ENCODE results near the gene CACNA2D3. TPM values are rescaled to one million over a fixed set of nuclear protein-coding genes. Genes with fewer than 3 reads are reported as not detected.

The CACNA2D3 gene
- total RNA-seq, 1 donor from 2014 or later: 0.70 TPM

- H3K27me3 ChIP-seq (ENCODE audit: insufficient read depth, low read length): no peaks in the 10 kb centered on the region
- TF ChIP-seq EZH2 (IDR thresholded peaks at IDR 0.05; ENCODE audit: insufficient read depth, low read length) (no peak), CTCF (IDR thresholded peaks at IDR 0.05; ENCODE audit: insufficient read depth, low read depth, low read length) (no peak)
- no peaks in the 10 kb centered on the region for H3K79me2 ChIP-seq (ENCODE audit: insufficient read depth, low read length)
- Mint-ChIP-seq H3K4me1 (ENCODE audit: low read depth, unreplicated experiment) (no peaks in the 10 kb centered on the region), H3K36me3 (ENCODE audit: low read depth, unreplicated experiment) (no peaks in the 10 kb centered on the region), H3K27me3 (ENCODE audit: low read depth, unreplicated experiment) (peaks cover 7% of the 10 kb centered on the region), H3K9me3 (ENCODE audit: unreplicated experiment) (peaks cover 4% of the 10 kb centered on the region), H3K27ac (ENCODE audit: unreplicated experiment) (no peak overlapping the region), H3K4me3 (ENCODE audit: unreplicated experiment) (no peak overlapping the region)
- H3K9me3 ChIP-seq (ENCODE audit: insufficient read depth, low read depth, low read length): no peaks in the 10 kb centered on the region
- no peak overlapping the region for H3K9ac ChIP-seq (ENCODE audit: low read length)
- no peak overlapping the region for H3K4me2 ChIP-seq (ENCODE audit: low read length)
- H3K4me3 ChIP-seq (ENCODE audit: insufficient read depth, low read depth, low read length): no peak overlapping the region
- H4K20me1 ChIP-seq (ENCODE audit: insufficient read depth, low read length): no peaks in the 10 kb centered on the region
- DNase-seq (ENCODE audit: low read depth) (no peak), FAIRE-seq (no peak)
- no peak overlapping the region for H3K27ac ChIP-seq (ENCODE audit: low read depth, low read length)
- no peaks in the 10 kb centered on the region for H3K36me3 ChIP-seq (ENCODE audit: insufficient read depth, low read length)
- H2AFZ ChIP-seq (ENCODE audit: low read depth, low read length): no peak overlapping the region
- no peaks in the 10 kb centered on the region for H3K4me1 ChIP-seq (ENCODE audit: insufficient read depth, low read length)
These were observed 541.2 kb downstream of the CACNA2D3 start for GRCh38 chr3:54663501-54664011.

- Mint-ChIP-seq H3K27me3 (ENCODE audit: low read depth, unreplicated experiment) (peaks cover 7% of the 10 kb centered on the region), H3K4me3 (ENCODE audit: unreplicated experiment) (no peak overlapping the region), H3K27ac (ENCODE audit: unreplicated experiment) (no peak overlapping the region), H3K4me1 (ENCODE audit: low read depth, unreplicated experiment) (no peaks in the 10 kb centered on the region), H3K36me3 (ENCODE audit: low read depth, unreplicated experiment) (no peaks in the 10 kb centered on the region), H3K9me3 (ENCODE audit: unreplicated experiment) (peaks cover 4% of the 10 kb centered on the region)
- no peaks in the 10 kb centered on the region for H3K4me1 ChIP-seq (ENCODE audit: insufficient read depth, low read length)
- DNase-seq (ENCODE audit: low read depth) (no peak), FAIRE-seq (no peak)
- H3K36me3 ChIP-seq (ENCODE audit: insufficient read depth, low read length): no peaks in the 10 kb centered on the region
- no peaks in the 10 kb centered on the region for H4K20me1 ChIP-seq (ENCODE audit: insufficient read depth, low read length)
- no peak overlapping the region for H3K4me3 ChIP-seq (ENCODE audit: insufficient read depth, low read depth, low read length)
- no peak overlapping the region for H2AFZ ChIP-seq (ENCODE audit: low read depth, low read length)
- H3K9ac ChIP-seq (ENCODE audit: low read length): no peak overlapping the region
- H3K27ac ChIP-seq (ENCODE audit: low read depth, low read length): no peak overlapping the region
- no peaks in the 10 kb centered on the region for H3K9me3 ChIP-seq (ENCODE audit: insufficient read depth, low read depth, low read length)
- TF ChIP-seq CTCF (IDR thresholded peaks at IDR 0.05; ENCODE audit: insufficient read depth, low read depth, low read length) (no peak), EZH2 (IDR thresholded peaks at IDR 0.05; ENCODE audit: insufficient read depth, low read length) (no peak)
- H3K4me2 ChIP-seq (ENCODE audit: low read length): no peak overlapping the region
- H3K27me3 ChIP-seq (ENCODE audit: insufficient read depth, low read length): no peaks in the 10 kb centered on the region
- H3K79me2 ChIP-seq (ENCODE audit: insufficient read depth, low read length): no peaks in the 10 kb centered on the region
These were observed 542.8 kb downstream of the CACNA2D3 start for GRCh38 chr3:54665016-54665600.

- Mint-ChIP-seq H3K4me3 (ENCODE audit: unreplicated experiment) (no peak overlapping the region), H3K27ac (ENCODE audit: unreplicated experiment) (no peak overlapping the region), H3K4me1 (ENCODE audit: low read depth, unreplicated experiment) (no peaks in the 10 kb centered on the region), H3K9me3 (ENCODE audit: unreplicated experiment) (no peaks in the 10 kb centered on the region), H3K27me3 (ENCODE audit: low read depth, unreplicated experiment) (peaks cover 4% of the 10 kb centered on the region), H3K36me3 (ENCODE audit: low read depth, unreplicated experiment) (no peaks in the 10 kb centered on the region)
- H3K4me2 ChIP-seq (ENCODE audit: low read length): no peak overlapping the region
- H3K27me3 ChIP-seq (ENCODE audit: insufficient read depth, low read length): no peaks in the 10 kb centered on the region
- no peaks in the 10 kb centered on the region for H4K20me1 ChIP-seq (ENCODE audit: insufficient read depth, low read length)
- no peak overlapping the region for H2AFZ ChIP-seq (ENCODE audit: low read depth, low read length)
- no peak overlapping the region for H3K4me3 ChIP-seq (ENCODE audit: insufficient read depth, low read depth, low read length)
- TF ChIP-seq CTCF (IDR thresholded peaks at IDR 0.05; ENCODE audit: insufficient read depth, low read depth, low read length) (no peak), EZH2 (IDR thresholded peaks at IDR 0.05; ENCODE audit: insufficient read depth, low read length) (no peak)
- no peaks in the 10 kb centered on the region for H3K9me3 ChIP-seq (ENCODE audit: insufficient read depth, low read depth, low read length)
- no peak overlapping the region for H3K27ac ChIP-seq (ENCODE audit: low read depth, low read length)
- H3K4me1 ChIP-seq (ENCODE audit: insufficient read depth, low read length): no peaks in the 10 kb centered on the region
- no peaks in the 10 kb centered on the region for H3K36me3 ChIP-seq (ENCODE audit: insufficient read depth, low read length)
- no peak for DNase-seq (ENCODE audit: low read depth)
- FAIRE-seq: no peak
- H3K79me2 ChIP-seq (ENCODE audit: insufficient read depth, low read length): no peaks in the 10 kb centered on the region
- H3K9ac ChIP-seq (ENCODE audit: low read length): no peak overlapping the region
These were observed 545.9 kb downstream of the CACNA2D3 start for GRCh38 chr3:54668236-54668635.
